Neural cell (in vitro differentiated cells): ENCODE results near the gene SHLD2.
"Not testable (repeated sequence)": the region's sequence is repeated elsewhere in the genome, so short reads cannot be mapped to it uniquely, and the experiment has no call there.

Experiments used
- EP300 ChIP-seq: fragments of 450-650 bp; conservative IDR thresholded peaks from 2 replicates; pipeline ENCODE4 v1.6.1; 2014; ENCODE audit warnings: antibody characterized with exemption, mild to moderate bottlenecking, moderate library complexity; ENCODE audit not compliant: poor library complexity, severe bottlenecking
- EZH2 ChIP-seq: fragments of 200-600, 300-800 bp; shearing (Covaris generic), sonication (generic); IDR thresholded peaks from 2 replicates; pipeline ENCODE4 v1.6.1; 2014; ENCODE audit warnings: antibody characterized with exemption, low read length, borderline replicate concordance, mild to moderate bottlenecking; ENCODE audit not compliant: insufficient read depth, poor library complexity, severe bottlenecking
- POLR2AphosphoS5 ChIP-seq: IDR thresholded peaks from 2 replicates; pipeline ENCODE4 v1.6.1; 2012
- TF ChIP-seq, protein P1 (sequence below): fragments of 450-650 bp; IDR thresholded peaks from 2 replicates; pipeline ENCODE4 v1.5.1; 2014; ENCODE audit warnings: antibody characterized with exemption, mild to moderate bottlenecking, moderate library complexity; ENCODE audit not compliant: poor library complexity, severe bottlenecking
- TF ChIP-seq, protein P2 (sequence below): IDR thresholded peaks from 2 replicates; pipeline ENCODE4 v1.6.1; 2012; ENCODE audit warnings: borderline replicate concordance

DNA sequence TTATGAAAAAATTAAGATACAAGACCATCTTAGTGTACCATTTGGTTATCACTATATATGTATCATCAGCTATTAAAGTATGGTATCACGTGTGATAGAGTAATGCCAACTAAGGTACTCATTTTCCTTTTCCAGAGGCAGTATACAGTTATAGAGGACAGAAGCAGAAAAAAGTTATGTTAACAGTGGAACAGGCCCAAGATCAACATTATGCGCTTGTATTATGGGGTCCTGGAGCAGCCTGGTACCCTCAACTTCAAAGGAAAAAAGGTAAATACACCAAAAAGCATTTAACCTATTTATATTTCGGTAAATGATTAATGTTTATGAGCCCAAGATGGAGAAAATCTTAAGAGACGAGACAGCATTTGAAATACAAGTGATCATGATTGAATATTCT lies 75.7 kb downstream of the SHLD2 start:
- TF ChIP-seq, protein P1, sequence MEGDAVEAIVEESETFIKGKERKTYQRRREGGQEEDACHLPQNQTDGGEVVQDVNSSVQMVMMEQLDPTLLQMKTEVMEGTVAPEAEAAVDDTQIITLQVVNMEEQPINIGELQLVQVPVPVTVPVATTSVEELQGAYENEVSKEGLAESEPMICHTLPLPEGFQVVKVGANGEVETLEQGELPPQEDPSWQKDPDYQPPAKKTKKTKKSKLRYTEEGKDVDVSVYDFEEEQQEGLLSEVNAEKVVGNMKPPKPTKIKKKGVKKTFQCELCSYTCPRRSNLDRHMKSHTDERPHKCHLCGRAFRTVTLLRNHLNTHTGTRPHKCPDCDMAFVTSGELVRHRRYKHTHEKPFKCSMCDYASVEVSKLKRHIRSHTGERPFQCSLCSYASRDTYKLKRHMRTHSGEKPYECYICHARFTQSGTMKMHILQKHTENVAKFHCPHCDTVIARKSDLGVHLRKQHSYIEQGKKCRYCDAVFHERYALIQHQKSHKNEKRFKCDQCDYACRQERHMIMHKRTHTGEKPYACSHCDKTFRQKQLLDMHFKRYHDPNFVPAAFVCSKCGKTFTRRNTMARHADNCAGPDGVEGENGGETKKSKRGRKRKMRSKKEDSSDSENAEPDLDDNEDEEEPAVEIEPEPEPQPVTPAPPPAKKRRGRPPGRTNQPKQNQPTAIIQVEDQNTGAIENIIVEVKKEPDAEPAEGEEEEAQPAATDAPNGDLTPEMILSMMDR, result not testable (repeated sequence)
- not testable (repeated sequence) for TF ChIP-seq POLR2AphosphoS5, EP300, EZH2
- TF ChIP-seq, protein P2, sequence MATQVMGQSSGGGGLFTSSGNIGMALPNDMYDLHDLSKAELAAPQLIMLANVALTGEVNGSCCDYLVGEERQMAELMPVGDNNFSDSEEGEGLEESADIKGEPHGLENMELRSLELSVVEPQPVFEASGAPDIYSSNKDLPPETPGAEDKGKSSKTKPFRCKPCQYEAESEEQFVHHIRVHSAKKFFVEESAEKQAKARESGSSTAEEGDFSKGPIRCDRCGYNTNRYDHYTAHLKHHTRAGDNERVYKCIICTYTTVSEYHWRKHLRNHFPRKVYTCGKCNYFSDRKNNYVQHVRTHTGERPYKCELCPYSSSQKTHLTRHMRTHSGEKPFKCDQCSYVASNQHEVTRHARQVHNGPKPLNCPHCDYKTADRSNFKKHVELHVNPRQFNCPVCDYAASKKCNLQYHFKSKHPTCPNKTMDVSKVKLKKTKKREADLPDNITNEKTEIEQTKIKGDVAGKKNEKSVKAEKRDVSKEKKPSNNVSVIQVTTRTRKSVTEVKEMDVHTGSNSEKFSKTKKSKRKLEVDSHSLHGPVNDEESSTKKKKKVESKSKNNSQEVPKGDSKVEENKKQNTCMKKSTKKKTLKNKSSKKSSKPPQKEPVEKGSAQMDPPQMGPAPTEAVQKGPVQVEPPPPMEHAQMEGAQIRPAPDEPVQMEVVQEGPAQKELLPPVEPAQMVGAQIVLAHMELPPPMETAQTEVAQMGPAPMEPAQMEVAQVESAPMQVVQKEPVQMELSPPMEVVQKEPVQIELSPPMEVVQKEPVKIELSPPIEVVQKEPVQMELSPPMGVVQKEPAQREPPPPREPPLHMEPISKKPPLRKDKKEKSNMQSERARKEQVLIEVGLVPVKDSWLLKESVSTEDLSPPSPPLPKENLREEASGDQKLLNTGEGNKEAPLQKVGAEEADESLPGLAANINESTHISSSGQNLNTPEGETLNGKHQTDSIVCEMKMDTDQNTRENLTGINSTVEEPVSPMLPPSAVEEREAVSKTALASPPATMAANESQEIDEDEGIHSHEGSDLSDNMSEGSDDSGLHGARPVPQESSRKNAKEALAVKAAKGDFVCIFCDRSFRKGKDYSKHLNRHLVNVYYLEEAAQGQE, result not testable (repeated sequence)
